ENCODE results near the gene BTNL9.
"Not testable (repeated sequence)": the region's sequence is repeated elsewhere in the genome, so short reads cannot be mapped to it uniquely, and the experiment has no call there.

The BTNL9 gene

GRCh38 chr5:181104606-181105390 is 64.7 kb downstream of the BTNL9 start:
- not testable (repeated sequence) for H3K36me3 ChIP-seq (ENCODE audit: control insufficient read depth in 5 of 5, insufficient read depth in 5 of 5, low read length in 5 of 5); H3K9me3 ChIP-seq (ENCODE audit: control insufficient read depth in 5 of 5, low read length in 5 of 5); H3K9ac ChIP-seq (ENCODE audit: low read length in 5 of 5); H3K27ac ChIP-seq (ENCODE audit: low read depth, low read length); H3K4me3 ChIP-seq (ENCODE audit: low read depth in 1 of 5, low read length in 5 of 5)
- peaks cover 0 to 14% (median 5%) of the 10 kb centered on the region in 5 donors for H3K4me1 ChIP-seq (ENCODE audit: control insufficient read depth in 5 of 5, insufficient read depth in 5 of 5, low read length in 5 of 5)
- H3K27me3 ChIP-seq (ENCODE audit: control insufficient read depth in 5 of 5, insufficient read depth in 4 of 5, low read length in 5 of 5), result peaks cover 20 to 42% (median 35%) of the 10 kb centered on the region in 5 donors

GRCh38 chr5:181105391-181106025 is 65.4 kb downstream of the BTNL9 start:
- no peaks in the 10 kb centered on the region for H3K9me3 ChIP-seq (ENCODE audit: control insufficient read depth in 5 of 5, low read length in 5 of 5)
- H3K4me3 ChIP-seq (ENCODE audit: low read depth in 1 of 5, low read length in 5 of 5), result no peak overlapping the region
- peaks cover 15 to 42% (median 33%) of the 10 kb centered on the region in 5 donors for H3K27me3 ChIP-seq (ENCODE audit: control insufficient read depth in 5 of 5, insufficient read depth in 4 of 5, low read length in 5 of 5)
- no peaks in the 10 kb centered on the region for H3K36me3 ChIP-seq (ENCODE audit: control insufficient read depth in 5 of 5, insufficient read depth in 5 of 5, low read length in 5 of 5)
- no peak overlapping the region for H3K27ac ChIP-seq (ENCODE audit: low read depth, low read length)
- H3K4me1 ChIP-seq (ENCODE audit: control insufficient read depth in 5 of 5, insufficient read depth in 5 of 5, low read length in 5 of 5), result peaks cover 0 to 8% (median under 1%) of the 10 kb centered on the region in 5 donors
- no peak overlapping the region for H3K9ac ChIP-seq (ENCODE audit: low read length in 5 of 5)

GRCh38 chr5:181107699-181108098 is 67.6 kb downstream of the BTNL9 start:
- H3K27me3 ChIP-seq (ENCODE audit: control insufficient read depth in 5 of 5, insufficient read depth in 4 of 5, low read length in 5 of 5), result peaks cover 20 to 52% (median 43%) of the 10 kb centered on the region in 5 donors
- no peak overlapping the region for H3K27ac ChIP-seq (ENCODE audit: low read depth, low read length)
- H3K4me1 ChIP-seq (ENCODE audit: control insufficient read depth in 5 of 5, insufficient read depth in 5 of 5, low read length in 5 of 5), result peaks cover 0 to 8% (median 0%) of the 10 kb centered on the region in 5 donors
- no peaks in the 10 kb centered on the region for H3K36me3 ChIP-seq (ENCODE audit: control insufficient read depth in 5 of 5, insufficient read depth in 5 of 5, low read length in 5 of 5)
- no peaks in the 10 kb centered on the region for H3K9me3 ChIP-seq (ENCODE audit: control insufficient read depth in 5 of 5, low read length in 5 of 5)
- no peak overlapping the region for H3K9ac ChIP-seq (ENCODE audit: low read length in 5 of 5)
- no peak overlapping the region for H3K4me3 ChIP-seq (ENCODE audit: low read depth in 1 of 5, low read length in 5 of 5)

- no peak overlapping the region for H3K27ac ChIP-seq (ENCODE audit: low read depth, low read length)
- no peak overlapping the region for H3K4me3 ChIP-seq (ENCODE audit: low read depth in 1 of 5, low read length in 5 of 5)
- no peaks in the 10 kb centered on the region for H3K36me3 ChIP-seq (ENCODE audit: control insufficient read depth in 5 of 5, insufficient read depth in 5 of 5, low read length in 5 of 5)
- H3K4me1 ChIP-seq (ENCODE audit: control insufficient read depth in 5 of 5, insufficient read depth in 5 of 5, low read length in 5 of 5), result peaks cover 0 to 8% (median 0%) of the 10 kb centered on the region in 5 donors
- H3K9me3 ChIP-seq (ENCODE audit: control insufficient read depth in 5 of 5, low read length in 5 of 5), result no peaks in the 10 kb centered on the region
- H3K9ac ChIP-seq (ENCODE audit: low read length in 5 of 5), result no peak overlapping the region
- peaks cover 20 to 52% (median 46%) of the 10 kb centered on the region in 5 donors for H3K27me3 ChIP-seq (ENCODE audit: control insufficient read depth in 5 of 5, insufficient read depth in 4 of 5, low read length in 5 of 5)
These were observed 68.6 kb downstream of the BTNL9 start for GRCh38 chr5:181108578-181109165.

DNA sequence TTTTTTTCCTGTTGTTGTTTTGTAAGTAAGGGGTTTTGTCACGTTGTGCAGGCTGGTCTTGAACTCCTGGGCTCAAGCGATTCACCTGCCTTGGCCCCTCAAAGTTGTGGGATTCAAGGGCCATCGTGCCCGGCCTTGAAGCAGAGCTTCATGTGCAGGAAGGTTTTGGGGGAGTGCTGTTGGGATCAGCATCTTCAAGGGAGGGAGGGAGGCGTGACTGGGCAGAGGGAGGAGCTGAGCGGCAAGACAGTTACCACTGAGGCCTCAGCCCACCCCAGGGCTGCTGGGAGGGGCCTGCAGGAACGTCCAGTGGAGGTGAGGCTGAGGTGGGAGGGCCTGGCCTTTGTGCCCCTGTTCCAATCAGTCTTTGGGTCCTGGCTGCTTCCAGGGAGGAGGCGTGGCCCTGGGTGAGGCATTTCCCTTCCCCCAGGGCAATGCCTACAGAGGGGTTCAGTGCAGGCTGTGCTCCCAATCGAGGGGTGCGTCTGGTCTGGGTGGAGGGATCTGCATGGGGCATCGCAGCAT is 69.5 kb downstream of the BTNL9 start:
- Histone ChIP-seq H3K27me3 (ENCODE audit: control insufficient read depth in 5 of 5, insufficient read depth in 4 of 5, low read length in 5 of 5) (peaks cover 22 to 57% (median 49%) of the 10 kb centered on the region in 5 donors), H3K27ac (ENCODE audit: low read depth, low read length) (no peak overlapping the region), H3K4me3 (ENCODE audit: low read depth in 1 of 5, low read length in 5 of 5) (no peak overlapping the region), H3K36me3 (ENCODE audit: control insufficient read depth in 5 of 5, insufficient read depth in 5 of 5, low read length in 5 of 5) (no peaks in the 10 kb centered on the region), H3K4me1 (ENCODE audit: control insufficient read depth in 5 of 5, insufficient read depth in 5 of 5, low read length in 5 of 5) (peaks cover 0 to 2% (median 0%) of the 10 kb centered on the region in 5 donors), H3K9me3 (ENCODE audit: control insufficient read depth in 5 of 5, low read length in 5 of 5) (peaks cover 0 to 3% (median 0%) of the 10 kb centered on the region in 5 donors), H3K9ac (ENCODE audit: low read length in 5 of 5) (no peak overlapping the region)

GRCh38 chr5:181111010-181111409 is 70.9 kb downstream of the BTNL9 start:
- no peak overlapping the region for H3K4me3 ChIP-seq (ENCODE audit: low read depth in 1 of 5, low read length in 5 of 5)
- peaks cover 0 to 8% (median 0%) of the 10 kb centered on the region in 5 donors for H3K4me1 ChIP-seq (ENCODE audit: control insufficient read depth in 5 of 5, insufficient read depth in 5 of 5, low read length in 5 of 5)
- H3K9ac ChIP-seq (ENCODE audit: low read length in 5 of 5), result no peak overlapping the region
- H3K27me3 ChIP-seq (ENCODE audit: control insufficient read depth in 5 of 5, insufficient read depth in 4 of 5, low read length in 5 of 5), result peaks cover 28 to 69% (median 57%) of the 10 kb centered on the region in 5 donors
- no peak overlapping the region for H3K27ac ChIP-seq (ENCODE audit: low read depth, low read length)
- no peaks in the 10 kb centered on the region for H3K36me3 ChIP-seq (ENCODE audit: control insufficient read depth in 5 of 5, insufficient read depth in 5 of 5, low read length in 5 of 5)
- H3K9me3 ChIP-seq (ENCODE audit: control insufficient read depth in 5 of 5, low read length in 5 of 5), result peaks cover 0 to 3% (median 0%) of the 10 kb centered on the region in 5 donors
